SK-N-SH (cell line): ENCODE measurements around the gene RELT. TPM values are rescaled to one million over a fixed set of nuclear protein-coding genes. Genes with fewer than 3 reads are reported as not detected.

Experiments
- CTCF ChIA-PET: fragments of 300-600, 350-600 bp; formaldehyde crosslinking; extraction: SDS; loops from one replicate; lab custom pipeline; 2021; lab: Yijun Ruan, JAX
- POLR2A ChIA-PET: fragments of 350-600 bp; sonication (Branson Sonifier 250); formaldehyde crosslinking; extraction: SDS; loops from one replicate; lab custom pipeline; 2020; ENCODE audit warnings: antibody characterized with exemption, inconsistent platforms; lab: Yijun Ruan, JAX
- DNase-seq: peaks from one replicate; pipeline ENCODE4 v3.0.0; 2012
- H2AFZ ChIP-seq: fragments of 200-600 bp; sonication (generic); 2 replicates; pipeline ENCODE4 v1.8.1; 2016; ENCODE audit warnings: antibody characterized with exemption, mild to moderate bottlenecking, low read depth
- H3F3A ChIP-seq: fragments of 200-600 bp; sonication (generic); replicated peaks from 2 replicates; pipeline ENCODE3; 2016; ENCODE audit warnings: antibody characterized with exemption, mild to moderate bottlenecking; ENCODE audit not compliant: insufficient read depth
- H3K27ac ChIP-seq, 2 experiments: fragments of 200-500 bp in 1 of 2; fragments of 200-600 bp in 1 of 2; sonication (Bioruptor generic) in 1 of 2; sonication (generic), shearing (Covaris generic) in 1 of 2; 2 replicates each; pipeline versions ENCODE4 v1.5.1 to v1.6.1; 2014 to 2016; ENCODE audit warnings: low read depth in 2 of 2, inconsistent platforms in 1 of 2, low read length in 1 of 2, mild to moderate bottlenecking in 1 of 2, mixed read lengths in 1 of 2
- H3K27me3 ChIP-seq: fragments of 200-600 bp; sonication (generic), shearing (Covaris generic); 2 replicates; pipeline ENCODE4 v1.6.1; 2016; ENCODE audit warnings: mixed run types; ENCODE audit not compliant: insufficient read depth
- H3K36me3 ChIP-seq, 2 experiments: fragments of 200-500 bp in 1 of 2; fragments of 200-600 bp in 1 of 2; sonication (Bioruptor generic) in 1 of 2; sonication (generic) in 1 of 2; replicated peaks in 1 of 2; 2 replicates each; pipeline versions ENCODE3 to v1.5.1; 2014 to 2016; ENCODE audit warnings: low read length in 1 of 2, mild to moderate bottlenecking in 1 of 2; ENCODE audit not compliant: insufficient read depth in 2 of 2, control insufficient read depth in 1 of 2
- H3K4me1 ChIP-seq, 2 experiments: fragments of 200-500 bp in 1 of 2; fragments of 200-600 bp in 1 of 2; sonication (Bioruptor generic) in 1 of 2; sonication (generic), shearing (Covaris generic) in 1 of 2; 2 replicates each; pipeline versions ENCODE4 v1.5.1 to v1.6.1; 2014 to 2016; ENCODE audit warnings: low read depth in 1 of 2, low read length in 1 of 2, mixed run types in 1 of 2; ENCODE audit not compliant: insufficient read depth in 2 of 2, control insufficient read depth in 1 of 2
- H3K4me2 ChIP-seq: fragments of 200-600 bp; sonication (generic), shearing (Covaris generic); 2 replicates; pipeline ENCODE4 v1.6.1; 2017; ENCODE audit warnings: mixed run types
- H3K4me3 ChIP-seq, 2 experiments: fragments of 200-500 bp in 1 of 2; fragments of 200-600 bp in 1 of 2; sonication (Bioruptor generic) in 1 of 2; sonication (generic), shearing (Covaris generic) in 1 of 2; 2 replicates each; pipeline versions ENCODE4 v1.5.1 to v1.8.1; 2014 to 2016; ENCODE audit warnings: low read depth in 2 of 2, inconsistent platforms in 1 of 2, low read length in 1 of 2, mild to moderate bottlenecking in 1 of 2, mixed read lengths in 1 of 2, moderate library complexity in 1 of 2
- H3K79me2 ChIP-seq: fragments of 200-600 bp; sonication (generic); 2 replicates; pipeline ENCODE4 v1.8.1; 2017; ENCODE audit warnings: mild to moderate bottlenecking; ENCODE audit not compliant: insufficient read depth
- H3K9ac ChIP-seq: fragments of 200-600 bp; sonication (generic); 2 replicates; pipeline ENCODE4 v1.6.1; 2017; ENCODE audit warnings: mixed run types
- H3K9me2 ChIP-seq: fragments of 200-600 bp; sonication (generic); 2 replicates; pipeline ENCODE4 v1.6.1; 2017; ENCODE audit warnings: mixed run types
- H3K9me3 ChIP-seq: fragments of 200-600 bp; sonication (generic); 2 replicates; pipeline ENCODE4 v1.6.1; 2017; ENCODE audit warnings: mixed run types, mild to moderate bottlenecking, moderate library complexity
- H4K20me1 ChIP-seq: fragments of 200-600 bp; sonication (generic); 2 replicates; pipeline ENCODE4 v1.6.1; 2017; ENCODE audit warnings: mild to moderate bottlenecking, mixed run types; ENCODE audit not compliant: insufficient read depth
- CHD2 ChIP-seq: fragments of 150-350 bp; IDR thresholded peaks from 2 replicates; pipeline ENCODE4 v1.6.1; 2018; ENCODE audit warnings: low read length; ENCODE audit not compliant: partially characterized antibody
- EP300 ChIP-seq, 2 experiments: IDR thresholded peaks; 2 replicates each; pipeline versions ENCODE4 v1.4.0 to v1.6.1; 2012; ENCODE audit warnings: borderline replicate concordance in 1 of 2, low read depth in 1 of 2, low read length in 1 of 2
- FOSL2 ChIP-seq: IDR thresholded peaks from 2 replicates; pipeline ENCODE4 v1.4.0; 2012; ENCODE audit warnings: low read depth, mild to moderate bottlenecking, moderate library complexity, borderline replicate concordance
- FOXM1 ChIP-seq: IDR thresholded peaks from 2 replicates; pipeline ENCODE4 v1.4.0; 2012; ENCODE audit warnings: low read depth, mild to moderate bottlenecking
- GABPA ChIP-seq: IDR thresholded peaks from 2 replicates; pipeline ENCODE4 v1.4.0; 2012; ENCODE audit warnings: low read depth, mild to moderate bottlenecking
- JUND ChIP-seq: IDR thresholded peaks from 2 replicates; pipeline ENCODE4 v1.4.0; 2012
- MAX ChIP-seq: IDR thresholded peaks from 2 replicates; pipeline ENCODE4 v1.4.0; 2012; ENCODE audit warnings: low read depth
- MEF2A ChIP-seq: IDR thresholded peaks from 2 replicates; pipeline ENCODE4 v1.4.0; 2012; ENCODE audit warnings: low read depth, borderline replicate concordance
- MXI1 ChIP-seq: IDR thresholded peaks from 2 replicates; pipeline ENCODE4 v1.6.1; 2012; ENCODE audit warnings: mild to moderate bottlenecking, low read depth, low read length, improper control_type of control experiment
- NFIC ChIP-seq: IDR thresholded peaks from 2 replicates; pipeline ENCODE4 v1.4.0; 2012; ENCODE audit warnings: borderline replicate concordance
- POLR2AphosphoS5 ChIP-seq: IDR thresholded peaks from 2 replicates; pipeline ENCODE4 v1.6.1; 2012; ENCODE audit warnings: low read depth, low read length
- SMC3 ChIP-seq: IDR thresholded peaks from 2 replicates; pipeline ENCODE4 v1.6.1; 2012; ENCODE audit warnings: low read depth, low read length, improper control_type of control experiment
- TCF12 ChIP-seq: IDR thresholded peaks from 2 replicates; pipeline ENCODE4 v1.4.0; 2012
- TEAD4 ChIP-seq: IDR thresholded peaks from 2 replicates; pipeline ENCODE4 v1.4.0; 2012; ENCODE audit warnings: mild to moderate bottlenecking, borderline replicate concordance; ENCODE audit not compliant: insufficient read depth
- USF2 ChIP-seq: fragments of 150-350 bp; IDR thresholded peaks from 2 replicates; pipeline ENCODE4 v1.6.1; 2017; ENCODE audit warnings: antibody characterized with exemption, low read length, low read depth, borderline replicate concordance
- YY1 ChIP-seq: IDR thresholded peaks from 2 replicates; pipeline ENCODE4 v1.4.0; 2012; ENCODE audit warnings: low read depth, mild to moderate bottlenecking
- ZBTB33 ChIP-seq: IDR thresholded peaks from 2 replicates; pipeline ENCODE4 v1.4.0; 2012; ENCODE audit warnings: low read depth, borderline replicate concordance
- WGBS: methylation state at CpG from one replicate; pipeline ENCODE4 v1.1.6; 2017; ENCODE audit warnings: low lambda C conversion rate; 5-methylcytosine and 5-hydroxymethylcytosine counted together
- polyA plus RNA-seq, 3 experiments: library from polyadenylated mRNA; depleted of rRNA; stranded (reverse); fragments of >200 nt; gene quantifications; 2 replicates each; pipeline ENCODE4 v1.2.3, GENCODE V29; 2012
- TF ChIP-seq, protein P1 (sequence below): IDR thresholded peaks from 2 replicates; pipeline ENCODE4; 2012

RELT gene
- polyA plus RNA-seq, 1 of the 3 experiments (the other 2 are of a cell fraction): 4.3 TPM

DNA sequence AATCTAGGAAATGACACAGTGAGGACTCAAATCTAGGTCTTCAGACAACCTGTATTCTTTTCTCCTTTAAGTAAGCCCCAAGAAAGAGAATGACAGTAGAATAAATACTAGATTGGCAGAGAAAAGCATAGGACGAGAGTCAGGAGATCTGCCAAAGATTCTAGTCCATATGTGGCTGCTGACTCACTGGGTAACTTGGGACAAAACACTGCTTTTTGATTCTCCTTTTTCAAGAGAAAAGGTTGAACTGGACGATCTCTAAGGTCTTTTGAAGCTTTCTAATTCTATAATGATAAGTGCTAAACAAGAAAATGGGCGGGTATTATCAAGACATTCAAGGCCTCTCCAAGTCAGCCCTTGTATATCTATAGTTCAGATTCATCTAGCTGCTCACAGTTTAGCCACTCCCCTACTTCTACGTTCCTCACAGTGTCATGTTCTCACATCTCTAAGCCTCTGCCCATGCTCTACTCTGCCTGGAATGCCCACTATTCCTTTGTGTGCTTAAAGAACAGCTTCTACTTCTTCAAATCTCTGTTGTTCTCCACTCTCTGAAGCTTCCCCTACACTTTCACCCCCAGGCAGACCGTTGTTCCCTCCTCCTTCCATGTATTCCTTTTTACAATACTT is 53.0 kb downstream of the RELT start:
- peaks cover 0 to 4% of the 10 kb centered on the region in 2 experiments for H3K36me3 ChIP-seq
- H3F3A ChIP-seq: peaks cover 40% of the 10 kb centered on the region
- 0 out of 2 replicates have a peak, but pooled peaks cover 3% of the 10 kb centered on the region for H3K79me2 ChIP-seq
- peaks cover 3 to 30% of the 10 kb centered on the region in 2 experiments; a peak in 3 of 4 replicates for H3K4me1 ChIP-seq
- H3K4me3 ChIP-seq: no peak overlapping the region
- no peaks in the 10 kb centered on the region for H3K9me2 ChIP-seq
- H4K20me1 ChIP-seq: no peaks in the 10 kb centered on the region
- no peaks in the 10 kb centered on the region for H3K27me3 ChIP-seq
- H2AFZ ChIP-seq: no peak overlapping the region
- peak overlapping the region; percentile 46; the same call in 1 of the 2 replicates for H3K9ac ChIP-seq
- 34% methylated on average over 5 of the region's 5 CpGs for WGBS
- DNase-seq: no peak
- ChIA-PET CTCF (interaction anchor here (0.9 to 1.0 kb wide), 3 partner anchors 10 to 50 kb away, joined by 3 to 4 read pairs (median 3); no protein-coding TSS in a partner anchor), POLR2A (no interaction called here)
- H3K4me2 ChIP-seq: peak overlapping the region; percentile 56
- peak overlapping the region; percentile 56 to 95; a peak in 3 of 4 replicates for H3K27ac ChIP-seq
- H3K9me3 ChIP-seq: no peaks in the 10 kb centered on the region
- TF ChIP-seq FOSL2: peak; percentile 48
- no peak for TF ChIP-seq YY1
- peak; percentile 48; the same call in 1 of the 2 replicates for TF ChIP-seq JUND
- no peak for TF ChIP-seq MXI1
- TF ChIP-seq TEAD4: no peak
- no peak for TF ChIP-seq EP300 (IDR thresholded peaks at IDR 0.05; ENCODE audit: borderline replicate concordance in 1 of 2, low read depth in 1 of 2, low read length in 1 of 2)
- TF ChIP-seq ZBTB33: no peak
- no peak for TF ChIP-seq FOXM1
- TF ChIP-seq POLR2AphosphoS5: peak; percentile 28; the same call in 1 of the 2 replicates
- TF ChIP-seq CHD2: no peak
- TF ChIP-seq, protein P1, sequence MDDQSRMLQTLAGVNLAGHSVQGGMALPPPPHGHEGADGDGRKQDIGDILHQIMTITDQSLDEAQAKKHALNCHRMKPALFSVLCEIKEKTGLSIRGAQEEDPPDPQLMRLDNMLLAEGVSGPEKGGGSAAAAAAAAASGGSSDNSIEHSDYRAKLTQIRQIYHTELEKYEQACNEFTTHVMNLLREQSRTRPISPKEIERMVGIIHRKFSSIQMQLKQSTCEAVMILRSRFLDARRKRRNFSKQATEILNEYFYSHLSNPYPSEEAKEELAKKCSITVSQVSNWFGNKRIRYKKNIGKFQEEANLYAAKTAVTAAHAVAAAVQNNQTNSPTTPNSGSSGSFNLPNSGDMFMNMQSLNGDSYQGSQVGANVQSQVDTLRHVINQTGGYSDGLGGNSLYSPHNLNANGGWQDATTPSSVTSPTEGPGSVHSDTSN: peak; percentile 39
- TF ChIP-seq MAX: no peak; the same call in 1 of the 2 replicates
- TF ChIP-seq GABPA: no peak
- TF ChIP-seq TCF12: peak; percentile 48; the same call in 1 of the 2 replicates
- no peak for TF ChIP-seq MEF2A
- TF ChIP-seq USF2: no peak
- no peak for TF ChIP-seq SMC3
- TF ChIP-seq NFIC: peak; percentile 56
